CD4-positive, alpha-beta T cell treated with Interleukin-17A for 1 hour (primary cell): ENCODE results near the gene SPTLC3.

Source experiments
- DNase-seq: peaks from one replicate; pipeline ENCODE4 v3.0.0-alpha.2; 2020

Gene SPTLC3

DNA sequence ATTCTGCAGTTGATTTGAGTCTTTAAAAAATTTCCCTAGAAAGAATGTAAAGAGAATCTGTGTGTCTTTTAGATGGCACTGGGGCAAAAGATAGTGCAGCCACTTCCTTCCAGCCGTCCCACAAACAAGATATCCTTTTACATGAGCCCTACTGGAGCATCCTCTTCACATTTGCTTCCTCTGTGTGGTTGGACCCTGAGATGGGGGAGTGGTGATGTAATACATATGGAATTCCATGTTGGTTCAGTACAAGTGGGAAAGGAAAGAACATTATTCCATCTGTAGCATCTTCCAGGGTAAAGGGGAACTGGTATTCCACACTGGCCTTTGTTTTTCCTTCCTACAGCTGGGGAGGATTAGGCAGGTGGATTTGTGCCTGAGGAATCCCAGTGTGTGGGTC, 133.4 kb downstream of the SPTLC3 start:
- no peak for DNase-seq

DNA sequence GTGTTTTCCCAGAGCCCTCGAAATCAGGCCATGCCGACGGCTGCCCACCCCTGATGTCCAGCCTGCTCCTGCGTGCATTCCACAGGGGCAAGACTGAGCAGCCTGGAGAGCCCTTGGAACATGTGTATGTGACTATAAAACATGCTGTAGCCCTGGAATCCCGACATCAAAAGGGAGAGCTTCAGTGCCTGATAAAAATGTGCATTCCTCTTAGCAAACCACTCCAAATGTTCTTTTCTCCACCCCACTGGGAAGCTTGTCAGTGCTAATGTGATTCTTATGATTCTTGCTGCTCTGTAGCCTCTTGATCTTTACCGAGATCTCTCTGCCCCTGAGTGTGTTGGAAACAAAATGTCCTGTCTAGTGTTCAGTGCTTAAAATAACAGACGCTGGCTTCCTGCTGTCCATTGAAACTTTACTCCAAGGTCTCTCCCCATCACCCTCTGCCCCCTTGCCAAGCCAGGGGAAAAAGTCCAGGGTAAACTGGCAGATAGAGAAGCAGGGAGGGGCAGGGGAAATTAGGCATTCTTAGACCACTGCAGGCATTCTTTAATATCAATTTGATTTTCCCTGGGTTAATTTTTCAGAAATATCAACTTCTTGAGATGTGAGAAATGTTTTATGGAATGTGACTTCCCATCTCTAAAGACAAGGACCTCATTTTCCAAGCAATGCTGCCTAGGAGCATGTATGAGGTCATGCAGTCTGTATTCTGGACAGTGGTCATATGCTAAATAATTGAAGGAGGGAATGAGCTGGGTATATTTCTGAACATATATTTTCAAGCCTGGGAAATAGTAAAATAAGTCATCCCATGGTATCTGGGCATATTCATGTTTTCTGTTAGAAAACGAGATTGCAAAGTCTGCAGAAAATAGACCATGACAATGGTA, 138.5 kb downstream of the SPTLC3 start:
- DNase-seq: no peak

DNA sequence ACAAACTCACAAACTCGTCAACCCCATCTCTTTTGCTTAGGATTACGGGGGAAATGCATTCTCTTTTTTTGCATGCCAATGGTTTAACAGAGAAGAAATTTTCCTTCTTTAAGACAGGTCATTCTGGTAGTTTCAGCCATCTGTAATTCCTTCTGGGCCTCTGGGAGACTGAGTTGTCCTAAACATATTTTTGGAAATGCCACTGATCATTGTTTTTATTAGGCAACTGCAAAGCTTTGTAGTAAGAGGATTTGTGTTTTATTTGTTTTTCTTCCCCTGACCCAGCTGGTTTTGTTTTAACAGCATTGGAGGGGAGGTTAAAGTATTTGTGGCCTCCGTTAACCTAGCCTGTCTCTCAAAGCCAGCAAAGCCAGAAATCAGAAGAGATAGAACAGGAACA, 139.2 kb downstream of the SPTLC3 start:
- no peak for DNase-seq

DNA sequence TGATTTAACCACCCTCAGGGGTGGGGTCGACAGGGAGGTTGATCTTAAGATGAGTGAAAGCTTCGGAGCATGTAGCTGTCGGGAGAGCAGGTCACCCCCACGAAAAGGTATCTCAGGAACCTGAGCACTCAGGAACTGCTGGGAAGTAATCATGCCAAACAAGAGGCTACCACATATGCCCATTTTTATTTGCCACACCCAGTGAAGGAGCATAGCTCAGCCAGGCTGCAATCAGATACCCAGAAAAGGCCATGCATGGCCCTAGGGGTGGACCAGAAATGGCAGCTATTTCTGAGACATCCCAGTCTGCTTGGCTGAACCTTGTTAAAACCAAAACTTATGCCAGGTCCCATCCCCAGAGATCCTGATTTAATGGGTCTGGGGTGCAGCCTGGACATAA, 139.6 kb downstream of the SPTLC3 start:
- no peak for DNase-seq

DNA sequence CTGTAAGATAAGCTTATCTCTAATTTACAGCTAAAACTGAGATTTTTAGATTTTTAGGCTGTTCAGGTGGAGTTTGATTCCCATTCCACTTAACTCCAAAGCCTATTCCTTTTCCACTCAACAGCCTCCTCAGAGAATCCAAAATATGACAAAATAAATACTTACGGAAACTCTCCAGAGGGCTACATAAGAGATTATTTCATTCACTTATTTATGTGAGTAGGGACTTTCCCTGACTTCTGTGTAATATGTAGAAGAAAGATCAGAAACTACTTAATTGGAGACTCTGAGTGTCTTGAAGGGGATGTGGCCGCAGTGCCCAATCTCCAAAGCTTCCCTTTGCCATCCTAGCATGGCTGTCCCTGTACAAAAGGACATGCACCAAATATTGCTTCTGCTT, 140.2 kb downstream of the SPTLC3 start:
- DNase-seq: no peak

DNA sequence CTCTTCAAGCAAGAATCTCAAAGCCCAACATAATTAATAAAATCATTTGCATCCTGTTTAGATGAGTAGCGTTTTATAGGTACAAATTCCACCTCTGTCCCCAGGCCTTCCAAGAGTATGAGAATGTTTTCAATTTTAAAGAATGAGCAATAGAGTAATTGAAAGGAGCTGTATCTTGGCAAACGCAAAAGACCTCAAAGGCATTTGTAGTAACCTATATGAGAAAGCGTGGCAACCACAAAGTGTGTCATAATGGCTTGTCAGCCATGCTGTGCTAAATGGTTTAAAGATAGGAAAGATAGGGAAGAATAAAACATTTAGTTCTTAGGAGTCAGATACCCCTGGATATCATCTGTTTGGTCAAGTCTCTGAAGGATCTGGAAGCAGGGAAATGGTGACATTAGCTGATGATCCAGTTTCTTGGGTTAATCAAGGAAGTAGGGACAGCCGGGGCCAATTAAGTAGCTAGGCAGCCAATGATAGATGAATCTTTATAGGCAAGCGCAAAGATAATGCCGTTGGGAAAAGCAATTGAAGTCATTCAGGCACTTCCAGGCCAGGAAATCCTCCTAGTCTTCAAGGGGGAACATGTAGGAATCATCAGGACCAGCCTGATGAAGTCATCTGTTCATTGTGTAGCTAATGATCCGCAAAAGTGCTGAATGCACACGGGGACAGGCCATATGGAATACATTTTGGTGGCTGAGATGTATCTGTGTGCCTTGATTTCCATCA, 140.8 kb downstream of the SPTLC3 start:
- no peak for DNase-seq

DNA sequence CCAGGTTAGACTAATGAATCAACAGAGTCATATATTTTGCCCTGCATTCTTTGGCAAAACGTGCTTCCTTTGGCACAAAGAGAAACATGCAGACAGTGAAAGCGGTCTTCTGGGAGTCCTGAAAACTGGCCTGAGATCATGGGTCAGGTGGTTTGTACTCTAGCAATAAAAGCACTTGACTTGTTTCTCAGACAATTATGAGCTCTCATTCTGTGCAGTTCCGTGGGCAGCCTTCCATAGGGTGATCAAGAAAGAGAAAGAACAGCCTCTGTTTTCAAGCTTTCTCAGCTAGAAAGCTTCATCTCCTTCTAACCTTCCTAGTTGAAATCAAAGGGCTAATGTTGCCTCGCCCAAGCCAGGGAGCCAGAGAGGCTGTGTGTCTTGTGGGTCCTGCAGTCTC, 149.6 kb downstream of the SPTLC3 start:
- no peak for DNase-seq

DNA sequence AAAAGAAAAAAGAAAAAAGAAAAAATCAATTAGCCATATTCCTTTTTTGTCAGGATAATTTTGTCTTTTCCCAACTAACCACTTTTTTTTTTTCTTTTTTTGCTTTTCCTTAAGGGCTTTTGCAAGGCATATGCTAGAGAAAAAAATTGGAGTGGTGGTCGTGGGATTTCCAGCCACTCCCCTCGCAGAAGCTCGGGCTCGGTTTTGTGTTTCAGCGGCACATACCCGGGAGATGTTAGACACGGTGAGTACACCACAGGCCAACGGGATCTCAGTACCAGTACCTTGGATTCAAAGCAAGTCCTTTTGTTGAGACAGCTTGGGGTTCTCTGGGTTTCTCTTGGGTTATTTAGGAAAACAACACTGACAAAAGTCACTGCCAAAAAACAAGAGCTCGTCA, 151.1 kb downstream of the SPTLC3 start:
- DNase-seq: no peak

DNA sequence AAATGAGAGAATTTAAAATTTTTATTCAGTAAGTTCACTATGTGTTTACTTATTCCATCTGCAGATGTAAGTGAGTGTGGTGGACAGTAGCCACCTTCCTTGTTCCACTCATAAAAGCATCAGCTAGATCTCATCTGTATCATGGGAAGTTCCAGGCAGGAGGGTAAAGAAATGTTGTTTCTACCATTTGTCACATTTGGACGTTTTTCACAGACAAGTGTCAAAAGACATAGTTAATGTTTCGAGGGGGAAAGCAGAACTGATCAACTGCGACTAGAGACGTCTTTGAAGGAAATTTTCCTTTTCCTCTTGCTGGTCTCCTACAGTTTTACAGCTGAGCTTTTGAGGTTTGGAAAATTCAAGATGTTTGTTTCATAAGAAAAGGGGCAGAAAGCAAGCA, 156.4 kb downstream of the SPTLC3 start:
- no peak for DNase-seq

DNA sequence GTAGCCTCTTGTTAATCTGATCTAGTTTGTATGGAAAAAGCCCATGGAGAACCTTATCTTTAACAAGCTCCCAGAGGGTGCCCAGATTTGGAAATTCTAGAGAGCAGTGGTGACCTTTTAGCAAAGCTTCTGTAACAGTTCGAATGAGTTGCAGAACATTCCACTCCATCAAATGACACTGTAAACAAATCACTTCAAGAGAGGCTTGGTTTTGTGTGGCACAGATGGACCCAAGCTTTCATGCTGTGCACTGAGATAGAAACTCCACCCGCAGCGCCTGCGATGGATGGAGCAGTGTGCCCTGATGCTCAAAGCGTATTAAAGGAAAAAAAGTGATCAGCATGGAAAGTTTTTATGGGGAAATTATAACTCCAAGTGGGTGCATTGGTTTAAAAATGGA, 157.2 kb downstream of the SPTLC3 start:
- no peak for DNase-seq

DNA sequence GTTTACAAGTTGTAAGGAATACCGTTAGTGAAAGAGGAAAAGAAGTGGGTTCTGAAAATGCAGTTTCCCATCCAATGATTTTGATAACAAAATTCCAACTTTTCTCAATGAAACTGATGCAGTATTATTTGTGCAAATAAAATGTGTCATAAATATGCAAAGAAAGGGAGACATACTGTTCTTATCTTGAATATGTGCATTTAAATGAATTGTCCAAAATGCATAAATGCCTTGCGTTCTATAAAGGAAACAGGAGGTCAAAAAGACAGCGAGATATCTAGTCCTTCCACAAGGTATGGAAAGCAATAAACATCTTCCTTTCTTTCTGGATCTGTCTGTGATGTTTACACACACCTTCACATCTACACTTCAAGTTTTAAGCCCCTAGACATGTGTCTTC, 157.7 kb downstream of the SPTLC3 start:
- DNase-seq: no peak

DNA sequence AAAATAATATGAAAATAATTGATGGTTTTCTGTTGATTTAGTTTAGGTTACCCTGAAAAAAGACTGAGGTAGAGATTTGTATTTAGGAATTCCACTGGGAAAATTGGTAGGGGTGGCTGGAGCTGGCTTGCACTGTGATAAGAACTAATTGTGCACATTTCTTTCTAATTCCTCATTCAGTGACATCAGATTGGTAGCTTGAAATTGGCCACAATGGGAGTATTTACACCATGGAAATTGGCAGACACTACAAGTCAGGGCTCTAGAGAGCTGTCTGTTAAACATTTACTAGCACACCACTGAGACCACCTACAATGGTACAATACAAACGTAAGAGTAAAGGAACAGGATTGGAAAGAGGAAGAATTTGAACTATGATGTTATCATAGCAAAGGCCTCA, 160.3 kb downstream of the SPTLC3 start:
- DNase-seq: no peak

DNA sequence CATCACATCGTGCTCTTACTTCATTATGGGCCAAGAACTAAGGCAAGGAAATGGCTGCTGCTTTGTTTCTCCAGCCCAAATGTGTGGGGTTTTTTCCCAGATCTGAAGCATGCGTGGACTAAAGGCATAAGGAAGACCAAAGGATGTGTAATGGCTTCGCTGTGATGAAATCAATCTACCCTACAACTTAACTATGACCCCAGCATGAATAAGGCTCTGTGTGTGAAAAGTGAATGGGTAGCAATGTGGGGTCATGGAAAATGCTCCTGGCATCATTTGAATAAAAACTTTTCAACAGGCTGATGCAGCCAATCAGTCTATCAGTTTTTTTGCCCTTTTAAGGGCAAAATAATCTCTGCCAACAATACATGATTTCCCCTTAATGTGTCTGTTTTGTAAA, 162.0 kb downstream of the SPTLC3 start:
- no peak for DNase-seq

DNA sequence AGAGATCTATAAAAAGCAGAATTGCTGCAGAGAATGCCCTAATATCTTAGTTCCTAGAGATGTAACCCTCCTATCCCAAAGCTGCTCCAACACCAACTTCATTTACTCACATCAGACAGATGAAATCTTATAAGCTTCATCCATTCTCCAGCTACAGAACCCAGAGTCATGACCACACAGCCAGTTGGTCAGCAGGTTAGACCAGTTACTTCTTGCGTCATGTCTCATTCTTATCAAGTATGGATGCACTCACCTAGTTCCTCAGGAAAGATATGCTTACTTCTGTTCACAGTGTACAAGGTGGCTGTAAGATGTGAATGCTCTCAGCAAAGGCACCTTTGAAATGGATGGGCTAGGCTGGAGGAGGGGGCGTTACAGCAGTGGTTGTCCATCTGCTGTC, 164.4 kb downstream of the SPTLC3 start:
- no peak for DNase-seq

DNA sequence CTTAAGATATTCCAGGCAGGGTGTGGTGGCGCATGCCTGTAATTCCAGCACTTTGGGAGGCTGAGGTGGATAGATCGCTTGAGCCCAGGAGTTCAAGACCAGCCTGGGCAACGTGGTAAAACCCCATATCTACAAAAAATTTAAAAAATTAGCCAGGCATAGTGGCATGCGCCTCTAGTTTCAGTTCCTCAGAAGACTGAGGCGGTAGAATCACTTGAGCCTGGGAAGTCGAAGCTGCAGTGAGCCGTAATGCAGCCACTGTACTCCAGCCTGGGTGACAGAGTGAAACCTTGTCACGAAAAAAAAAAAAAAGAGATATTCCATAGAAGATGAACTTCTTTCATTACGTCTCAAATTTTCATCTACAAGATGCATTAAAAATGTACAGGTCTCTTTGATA, 165.6 kb downstream of the SPTLC3 start:
- no peak for DNase-seq

DNA sequence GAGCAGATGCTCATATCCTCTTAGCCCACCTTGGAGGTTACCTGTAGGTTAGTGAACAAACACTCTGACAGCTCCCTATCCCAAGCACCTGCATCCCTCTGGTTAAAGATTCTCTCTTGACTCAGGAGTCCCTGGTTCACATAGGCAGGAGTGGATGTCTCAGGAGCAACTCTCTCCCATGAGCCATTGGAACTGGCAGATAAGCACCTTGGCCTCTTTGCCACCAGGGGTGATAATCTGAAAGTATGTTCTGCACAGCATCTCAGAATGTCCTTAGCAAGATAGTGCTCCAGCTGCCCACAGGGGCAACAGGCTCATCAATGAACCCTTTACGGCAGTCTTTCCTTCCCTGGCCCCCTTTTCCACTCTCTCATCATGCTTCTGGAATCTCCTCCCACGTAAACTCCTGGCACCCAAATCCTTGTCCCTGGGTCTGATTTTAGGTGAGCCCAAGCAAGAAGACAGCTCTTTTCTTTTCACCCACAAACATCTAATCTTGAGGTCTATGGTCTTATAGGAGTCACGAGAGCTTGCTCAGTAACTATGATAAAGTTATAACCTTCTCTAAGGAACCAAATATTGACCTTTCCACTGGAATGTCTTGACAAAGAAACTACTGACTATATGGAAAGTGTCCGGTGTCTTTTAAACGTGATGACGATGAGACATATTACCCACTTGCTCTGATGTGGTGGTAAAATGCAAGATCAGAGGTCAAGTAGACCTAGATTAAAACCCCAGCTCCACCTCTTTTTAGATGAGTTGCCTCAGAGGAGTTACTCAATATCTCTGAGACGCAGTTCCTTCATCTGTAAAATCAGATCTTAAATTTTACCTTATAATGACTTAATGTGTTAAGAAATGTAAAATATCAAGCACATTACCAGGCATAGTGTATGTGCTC, 172.5 kb downstream of the SPTLC3 start:
- DNase-seq: no peak

DNA sequence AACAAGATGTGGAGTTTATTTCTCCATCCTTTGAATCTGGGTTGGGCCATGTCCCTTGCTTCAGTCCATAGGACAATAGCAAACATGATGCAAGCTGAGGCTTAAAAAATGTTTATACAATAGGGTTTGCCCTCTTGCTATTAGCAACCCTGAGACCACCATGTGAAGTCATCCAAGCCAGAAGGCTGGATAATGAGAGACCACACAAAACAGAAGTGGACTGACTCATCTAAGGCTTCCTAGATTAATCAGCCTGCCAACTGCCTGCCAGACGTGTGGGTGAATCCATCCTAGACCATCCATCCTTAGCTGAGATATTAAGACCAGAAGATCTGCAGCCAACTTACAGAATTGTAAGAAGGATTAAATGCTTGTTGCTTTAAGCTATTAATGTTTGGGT, 174.2 kb downstream of the SPTLC3 start:
- no peak for DNase-seq

DNA sequence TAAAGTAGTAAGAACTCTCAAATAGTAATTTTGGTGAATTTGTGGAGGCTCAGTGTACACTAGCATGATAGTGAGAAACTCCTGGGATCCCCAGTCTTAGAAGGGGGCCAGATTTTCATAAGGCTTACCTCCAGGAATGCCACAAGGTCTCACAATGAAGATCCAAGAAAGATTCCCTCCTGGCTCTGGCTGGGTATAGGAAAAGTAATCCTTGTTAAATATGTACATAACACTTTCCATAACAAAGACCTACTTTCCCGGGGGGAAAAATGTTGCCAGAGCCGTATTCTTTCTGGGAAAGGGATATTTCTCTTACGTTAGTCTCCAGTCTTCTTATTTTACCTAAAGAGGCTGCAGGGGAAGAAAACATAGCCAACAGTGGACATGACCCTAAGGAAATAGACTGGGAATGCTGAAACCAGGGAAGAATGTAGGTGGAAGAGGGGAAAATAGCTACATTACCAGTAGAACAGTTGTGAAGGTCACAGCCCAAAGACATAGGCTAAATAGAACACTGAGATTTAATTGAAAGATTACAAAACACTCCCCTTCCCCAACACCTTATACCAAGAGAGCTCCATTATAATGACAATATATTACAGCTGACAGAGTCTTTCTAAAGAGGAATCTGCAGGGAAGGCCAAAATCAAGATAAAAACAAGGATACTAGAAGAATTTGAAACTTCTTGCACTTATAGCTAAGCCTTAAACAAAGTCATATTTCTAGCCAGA, 177.4 kb downstream of the SPTLC3 start:
- no peak for DNase-seq

DNA sequence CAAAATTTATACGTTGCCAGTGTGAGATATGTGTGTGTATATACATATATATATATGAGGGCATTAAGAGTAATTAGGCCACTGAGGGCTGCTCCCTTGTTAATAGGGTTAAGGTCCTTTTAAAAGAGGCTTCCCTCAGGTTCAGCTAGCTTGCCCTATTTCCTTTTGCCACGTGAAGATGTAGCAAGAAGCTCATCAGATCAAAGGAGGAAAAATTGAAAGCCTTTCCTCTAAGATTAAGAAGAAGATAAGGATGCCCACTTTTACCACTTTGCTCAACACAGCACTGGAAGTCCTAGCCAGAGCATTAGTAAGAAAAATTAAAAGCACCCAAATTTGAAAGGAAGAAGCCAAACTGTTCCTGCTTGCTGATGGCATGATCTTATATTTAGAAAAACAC, 179.1 kb downstream of the SPTLC3 start:
- no peak for DNase-seq

DNA sequence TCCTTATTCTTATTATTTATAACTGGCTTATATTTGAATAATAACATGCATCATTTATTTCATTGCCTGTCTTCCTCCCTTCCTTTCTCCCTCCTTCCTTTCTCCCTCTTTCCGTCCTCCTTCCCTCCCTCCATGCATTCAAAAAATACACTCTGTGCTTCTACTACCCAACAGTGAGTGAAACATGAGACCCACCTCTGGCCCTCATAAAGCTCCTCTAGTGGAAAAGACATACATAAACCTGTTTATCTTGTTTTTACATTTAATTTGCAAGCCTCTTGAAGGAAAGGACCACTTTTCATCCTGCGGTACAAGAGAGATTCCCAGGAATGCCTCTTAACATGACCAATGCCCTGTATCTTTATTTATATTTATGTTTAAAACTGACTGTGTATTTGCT, 190.5 kb downstream of the SPTLC3 start:
- no peak for DNase-seq

DNA sequence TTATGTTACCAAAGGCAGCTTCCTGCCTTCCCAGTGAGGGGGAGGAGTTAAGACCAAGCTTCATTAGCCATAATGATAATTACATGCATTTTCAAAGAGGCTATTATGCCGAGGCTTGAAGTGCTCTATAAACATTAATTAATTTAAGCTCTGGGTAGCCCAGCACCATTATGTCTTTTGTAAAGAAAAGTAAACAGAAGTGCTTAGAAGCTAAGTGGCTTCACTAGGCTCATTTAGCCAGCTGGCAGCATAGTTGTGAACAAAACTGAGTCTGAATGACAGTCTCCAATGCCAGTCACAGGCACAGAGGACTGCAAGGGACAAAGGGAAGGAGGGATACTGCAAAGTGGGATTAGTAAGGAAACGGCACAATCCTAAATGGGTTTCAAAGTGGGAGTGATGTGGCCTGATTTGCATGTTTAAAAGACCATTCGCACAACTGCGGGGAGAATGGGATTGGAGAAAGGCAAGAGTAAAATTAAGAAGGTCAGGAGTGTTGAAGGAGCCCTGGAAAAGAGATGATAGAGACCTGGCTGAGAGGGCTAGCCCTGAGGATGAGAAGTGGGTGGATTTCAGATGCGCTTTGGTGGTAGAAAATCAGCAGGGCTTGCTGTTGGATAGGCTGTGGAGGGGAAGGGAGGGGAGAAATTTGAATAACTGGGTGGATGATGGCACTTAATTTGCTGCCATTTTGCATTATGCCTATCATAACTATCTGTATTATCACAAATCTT, 192.2 kb downstream of the SPTLC3 start:
- DNase-seq: no peak

DNA sequence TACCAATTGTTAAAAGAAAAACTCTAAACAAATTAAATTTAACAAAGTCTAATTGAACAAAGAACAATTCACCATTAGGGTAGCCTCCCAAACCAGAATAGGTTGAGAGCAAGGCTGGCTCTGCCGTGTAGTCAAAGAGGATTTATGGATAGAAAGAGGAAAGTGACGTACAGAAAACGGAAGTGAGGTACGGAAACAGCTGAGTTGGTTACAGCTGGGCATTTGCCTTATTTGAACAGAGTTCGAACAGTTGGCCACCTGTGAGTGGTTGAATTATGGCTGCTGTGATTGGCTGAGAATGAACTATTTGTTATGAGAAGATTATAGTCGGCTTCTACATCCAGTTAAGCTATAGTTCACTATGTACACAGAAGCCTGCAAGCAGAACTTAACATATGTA, 193.8 kb downstream of the SPTLC3 start:
- no peak for DNase-seq
